GM21515 (cell line): ENCODE measurements around the gene GJD3.
"Not testable (repeated sequence)": the region's sequence is repeated elsewhere in the genome, so short reads cannot be mapped to it uniquely, and the experiment has no call there.

Experiments
- ATAC-seq: cut with Tn5 transposase; IDR thresholded peaks from one replicate; pipeline ENCODE4 v1.9.1; 2021; ENCODE audit not compliant: unreplicated experiment

GJD3 gene, protein sequence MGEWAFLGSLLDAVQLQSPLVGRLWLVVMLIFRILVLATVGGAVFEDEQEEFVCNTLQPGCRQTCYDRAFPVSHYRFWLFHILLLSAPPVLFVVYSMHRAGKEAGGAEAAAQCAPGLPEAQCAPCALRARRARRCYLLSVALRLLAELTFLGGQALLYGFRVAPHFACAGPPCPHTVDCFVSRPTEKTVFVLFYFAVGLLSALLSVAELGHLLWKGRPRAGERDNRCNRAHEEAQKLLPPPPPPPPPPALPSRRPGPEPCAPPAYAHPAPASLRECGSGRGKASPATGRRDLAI

DNA sequence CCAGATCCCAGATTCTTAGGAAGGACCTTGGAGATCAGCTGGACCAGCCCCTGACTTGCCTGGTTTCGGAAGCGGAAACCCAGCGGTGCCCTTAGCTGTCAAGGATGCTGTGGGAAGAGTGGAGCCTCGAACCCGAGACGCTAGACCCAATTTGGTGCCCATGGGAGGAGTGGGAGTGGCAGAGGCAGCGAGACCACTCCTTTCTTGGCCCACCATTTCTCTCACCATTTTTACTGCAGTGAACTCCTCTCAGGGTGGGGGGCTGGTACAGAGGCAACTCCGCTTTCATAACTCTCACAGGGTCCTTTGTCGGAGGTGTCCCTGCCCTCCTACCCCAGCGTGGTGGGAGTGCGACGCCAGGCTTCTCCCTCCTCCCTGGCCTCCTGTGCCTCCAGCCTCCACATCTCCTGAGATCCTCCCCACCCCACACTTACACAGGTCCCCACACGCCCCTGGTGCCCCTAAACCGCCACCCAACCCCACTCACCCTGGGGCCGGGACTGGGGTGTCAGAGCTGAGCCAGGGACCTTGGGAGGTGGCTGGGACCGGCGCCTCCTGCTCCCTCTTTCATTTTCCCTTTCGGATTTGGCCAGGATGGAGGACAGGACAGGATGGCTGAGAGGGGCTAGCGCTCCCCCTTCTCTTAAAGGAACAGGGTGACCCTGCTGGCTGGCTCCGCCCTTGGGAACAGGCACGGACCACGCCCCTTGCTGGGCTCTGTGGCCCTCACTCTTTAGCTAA, at the start of gene GJD3:
GJD3 (minus strand) TSS at position 617 of the 741 bp plus-strand sequence. CDS start 922 bp downstream, outside the sequence.
- no peak for ATAC-seq

DNA sequence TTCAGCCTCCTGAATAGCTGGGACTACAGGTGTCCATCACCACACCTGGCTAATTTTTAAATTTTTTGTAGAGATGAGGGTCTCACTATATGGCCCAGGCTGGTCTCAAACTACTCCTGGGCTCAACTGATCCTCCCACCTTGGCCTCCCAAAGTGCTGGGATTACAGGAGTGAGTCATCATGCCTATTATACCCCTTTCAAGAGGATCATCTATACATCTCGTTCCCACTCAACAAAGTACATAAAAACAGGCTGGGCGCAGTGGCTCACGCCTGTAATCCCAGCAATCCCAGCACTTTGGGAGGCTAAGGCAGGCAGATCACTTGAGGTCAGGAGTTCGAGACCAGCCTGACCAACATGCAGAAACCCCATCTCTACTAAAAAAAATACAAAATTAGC, 49.8 kb upstream of the GJD3 start:
- not testable (repeated sequence) for ATAC-seq

GRCh38 chr17:40412880-40413279, 48.3 kb upstream of the GJD3 start:
- no peak for ATAC-seq

DNA sequence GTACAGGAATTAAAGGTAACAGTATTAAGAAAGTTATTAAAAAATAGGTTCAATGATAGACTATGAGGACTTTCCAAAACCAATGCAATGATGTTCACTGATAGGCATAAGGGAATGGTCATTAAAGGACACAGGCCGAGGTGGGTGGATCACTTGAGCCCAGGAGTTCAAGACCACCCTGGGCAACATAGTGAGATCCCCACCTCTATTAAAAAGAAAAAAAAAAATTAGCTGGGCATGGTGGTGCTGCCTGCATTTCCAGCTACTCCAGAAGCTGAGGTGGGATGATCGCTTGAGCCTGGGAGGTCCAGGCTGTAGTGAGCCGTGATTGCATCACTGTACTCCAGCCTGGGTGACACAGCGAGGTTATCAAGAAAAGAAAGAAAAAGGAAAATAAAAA, 47.3 kb upstream of the GJD3 start:
- ATAC-seq = no peak

DNA sequence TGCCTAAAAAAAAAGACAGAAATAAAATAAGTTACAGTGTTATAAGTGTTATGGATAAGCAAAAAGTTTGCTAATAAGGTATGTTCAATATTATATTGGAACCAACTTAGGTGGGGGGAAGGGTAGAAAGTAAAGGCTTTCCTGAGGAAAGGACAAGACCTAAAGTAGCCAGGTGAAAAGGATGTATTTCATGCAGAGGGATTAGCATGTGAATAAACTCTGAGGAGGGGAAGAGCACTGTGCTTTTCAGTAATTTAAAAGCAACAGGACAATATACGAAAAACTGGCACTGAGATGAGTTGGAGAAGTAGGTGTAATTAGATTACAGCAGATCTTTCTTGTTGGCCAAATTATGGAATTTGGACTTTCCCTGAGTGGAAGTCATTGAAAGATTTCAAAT, 45.5 kb upstream of the GJD3 start:
- ATAC-seq = no peak

DNA sequence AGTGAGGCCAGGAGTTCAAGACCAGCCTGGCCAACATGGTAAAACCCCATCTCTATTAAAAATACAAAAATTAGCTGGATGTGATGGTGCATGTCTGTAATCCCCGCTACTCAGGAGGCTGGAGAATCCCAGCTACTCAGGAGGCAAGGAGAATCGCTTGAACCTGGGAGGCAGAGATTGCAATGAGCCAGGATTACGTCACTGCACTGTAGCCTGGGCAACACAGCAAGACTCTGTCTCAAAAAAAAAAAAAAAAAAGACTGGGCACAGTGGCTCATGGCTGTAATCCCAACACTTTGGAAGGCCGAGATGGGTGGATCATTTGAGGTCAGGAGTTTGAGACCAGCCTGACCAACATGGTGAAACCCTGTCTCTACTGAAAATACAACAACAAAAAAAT, 45.0 kb upstream of the GJD3 start:
- ATAC-seq = not testable (repeated sequence)

DNA sequence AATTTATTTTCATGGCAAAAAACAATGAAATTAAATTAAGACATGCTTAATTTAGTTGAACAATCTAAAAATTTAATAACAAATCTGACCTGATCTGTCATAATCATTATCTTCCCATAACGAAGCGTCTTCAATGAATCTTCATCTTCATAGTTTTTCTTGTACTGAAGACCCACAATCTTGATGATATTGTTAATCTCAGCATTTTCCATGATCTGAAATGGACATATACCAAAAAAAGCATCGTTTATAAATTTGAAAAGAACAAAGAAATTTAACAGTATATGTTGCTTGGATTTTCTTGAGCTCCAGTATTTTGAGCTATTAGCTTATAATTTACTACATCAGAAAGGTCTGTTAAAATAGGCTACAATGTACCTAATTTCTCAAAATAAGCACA, 42.9 kb upstream of the GJD3 start:
- no peak for ATAC-seq

DNA sequence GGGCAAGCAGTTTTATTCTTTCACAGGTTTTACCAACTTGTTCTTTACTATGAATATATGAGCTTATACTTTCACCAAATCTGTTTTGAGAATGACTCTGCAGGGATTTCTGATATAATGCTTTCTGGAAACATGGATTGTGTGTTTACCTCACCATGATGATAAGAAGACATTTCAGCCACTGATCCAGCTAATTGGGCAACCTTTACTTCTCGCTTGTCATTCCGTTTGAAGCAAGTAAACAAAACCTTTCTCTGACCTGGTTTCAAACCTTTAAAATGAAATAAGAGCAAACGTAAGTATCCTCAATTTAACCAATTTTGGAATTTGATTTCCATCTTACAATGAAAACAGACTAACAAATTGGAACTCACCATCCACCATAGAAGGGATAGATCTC, 39.5 kb upstream of the GJD3 start:
- ATAC-seq = no peak

DNA sequence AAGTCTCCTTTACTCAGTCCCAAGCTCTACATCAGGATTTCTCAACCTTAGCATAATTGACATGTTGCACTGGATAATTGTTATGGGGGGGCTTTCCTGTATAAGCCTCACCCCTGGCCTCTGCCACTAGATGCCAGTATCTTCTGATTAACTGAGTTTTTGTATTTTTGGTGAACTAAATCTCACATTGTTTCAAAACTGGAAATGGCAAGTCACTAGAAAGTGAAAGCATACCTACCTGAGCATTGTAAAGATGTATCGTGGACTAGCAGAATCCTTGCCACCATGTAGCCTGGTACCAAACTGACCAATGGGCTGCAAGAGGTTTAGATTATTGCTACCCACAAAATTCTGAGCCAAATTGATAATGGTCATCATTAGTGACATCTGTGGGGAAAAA, 38.1 kb upstream of the GJD3 start:
- no peak for ATAC-seq

DNA sequence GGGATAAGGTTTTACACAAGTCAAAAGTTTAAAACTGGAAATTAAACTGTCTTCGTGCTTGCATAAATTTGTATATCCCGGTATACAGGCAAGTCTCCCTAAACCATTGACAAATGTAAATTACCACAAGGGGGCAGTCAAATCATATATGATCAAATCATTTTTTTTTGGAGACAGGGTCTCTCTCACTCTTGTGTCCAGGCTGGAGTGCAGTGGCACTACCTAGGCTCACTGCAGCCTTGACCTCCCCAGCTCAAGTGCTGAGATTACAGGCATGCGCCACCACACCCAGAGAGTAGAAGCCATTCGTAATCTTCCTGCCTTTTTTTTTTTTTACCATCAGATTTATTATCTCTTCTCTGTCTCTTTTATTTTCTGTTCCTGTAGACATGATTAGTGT, 34.6 kb upstream of the GJD3 start:
- ATAC-seq = no peak

DNA sequence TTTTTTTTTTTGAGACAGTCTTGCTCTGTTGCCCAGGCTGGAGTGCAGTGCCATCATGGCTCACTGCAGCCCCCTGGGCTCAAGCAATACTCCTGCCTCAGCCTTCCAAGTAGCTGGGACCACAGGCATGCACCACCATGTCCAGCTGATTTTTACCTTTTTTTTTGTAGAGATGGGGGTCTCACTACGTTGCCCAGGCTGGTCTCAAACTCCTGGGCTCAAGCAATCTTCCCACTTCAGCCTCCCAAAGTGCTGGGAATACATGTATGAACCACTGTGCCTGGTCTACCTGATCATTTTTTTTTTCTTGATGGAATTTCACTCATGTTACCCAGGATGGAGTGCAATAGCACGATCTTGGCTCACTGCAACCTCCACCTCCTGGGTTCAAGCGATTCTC, 22.0 kb upstream of the GJD3 start:
- ATAC-seq = not testable (repeated sequence)

- ATAC-seq = no peak
These were observed 17.7 kb upstream of the GJD3 start for GRCh38 chr17:40382251-40382650.

- ATAC-seq = no peak
These were observed 14.4 kb upstream of the GJD3 start for GRCh38 chr17:40378966-40379365.

GRCh38 chr17:40377832-40378231, 13.3 kb upstream of the GJD3 start:
- ATAC-seq = no peak

DNA sequence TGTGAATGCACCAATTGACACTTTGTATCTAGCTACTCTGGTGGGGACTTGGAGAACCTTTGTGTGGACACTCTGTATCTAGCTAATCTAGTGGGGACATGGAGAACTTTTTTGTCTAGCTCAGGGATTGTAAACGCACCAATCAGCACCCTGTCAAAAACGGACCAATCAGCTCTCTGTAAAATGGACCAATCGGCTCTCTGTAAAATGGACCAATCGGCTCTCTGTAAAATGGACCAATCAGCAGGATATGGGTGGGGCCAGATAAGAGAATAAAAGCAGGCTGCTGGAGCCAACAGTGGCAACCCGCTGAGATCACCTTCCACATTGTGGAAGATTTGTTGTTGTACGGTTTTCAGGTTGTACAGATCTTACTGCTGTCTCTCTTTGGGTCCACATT, 12.0 kb upstream of the GJD3 start:
- not testable (repeated sequence) for ATAC-seq

DNA sequence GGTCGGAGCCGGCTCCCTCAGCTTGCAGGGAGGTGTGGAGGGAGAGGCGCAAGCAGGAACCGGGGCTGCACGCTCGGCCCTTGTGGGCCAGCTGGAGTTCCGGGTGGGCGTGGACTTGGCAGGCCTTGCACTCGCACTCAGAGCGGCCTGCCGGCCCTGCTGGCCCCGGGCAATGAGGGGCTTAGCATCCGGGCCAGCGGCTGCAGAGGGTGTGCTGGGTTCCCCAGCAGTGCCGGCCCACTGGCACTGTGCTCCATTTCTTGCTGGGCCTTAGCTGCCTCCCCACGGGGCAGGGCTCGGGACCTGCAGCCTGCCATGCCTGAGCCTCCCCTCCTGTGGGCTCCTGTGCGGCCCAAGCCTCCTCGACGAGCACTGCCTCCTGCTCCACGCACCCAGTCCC, 11.2 kb upstream of the GJD3 start:
- not testable (repeated sequence) for ATAC-seq

DNA sequence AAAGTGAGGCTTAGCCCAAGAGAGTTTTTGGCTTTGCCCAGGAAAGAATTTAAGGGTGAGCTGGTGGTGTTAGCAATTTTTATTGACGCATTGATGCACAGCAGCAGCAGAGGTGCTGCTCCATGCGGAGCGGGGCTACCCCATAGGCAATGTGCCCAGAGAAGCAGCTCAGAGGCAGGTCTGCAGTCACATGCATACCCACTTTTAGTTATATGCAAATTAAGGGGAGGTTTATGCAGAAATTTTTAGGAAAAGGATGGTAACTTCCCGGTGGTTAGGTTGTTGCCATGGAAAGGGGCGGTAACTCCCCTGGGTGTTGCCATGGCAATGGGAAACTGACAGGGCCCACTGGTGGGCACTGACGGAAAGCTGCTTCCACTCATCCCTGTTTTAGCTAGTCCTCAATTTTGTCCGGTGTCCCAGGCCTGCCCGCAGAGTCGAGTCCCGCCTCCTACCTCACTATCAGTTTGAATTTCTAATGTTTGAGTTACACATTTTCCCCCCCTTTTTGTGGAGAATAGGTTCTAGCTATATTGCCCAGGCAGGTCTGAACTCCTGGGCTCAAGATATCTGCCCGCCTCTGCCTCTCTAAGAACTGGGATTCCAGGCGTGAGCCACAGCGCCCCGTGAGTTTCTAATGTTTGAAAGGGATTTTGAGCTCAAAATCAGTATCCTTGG, 10.4 kb upstream of the GJD3 start:
- ATAC-seq = no peak

DNA sequence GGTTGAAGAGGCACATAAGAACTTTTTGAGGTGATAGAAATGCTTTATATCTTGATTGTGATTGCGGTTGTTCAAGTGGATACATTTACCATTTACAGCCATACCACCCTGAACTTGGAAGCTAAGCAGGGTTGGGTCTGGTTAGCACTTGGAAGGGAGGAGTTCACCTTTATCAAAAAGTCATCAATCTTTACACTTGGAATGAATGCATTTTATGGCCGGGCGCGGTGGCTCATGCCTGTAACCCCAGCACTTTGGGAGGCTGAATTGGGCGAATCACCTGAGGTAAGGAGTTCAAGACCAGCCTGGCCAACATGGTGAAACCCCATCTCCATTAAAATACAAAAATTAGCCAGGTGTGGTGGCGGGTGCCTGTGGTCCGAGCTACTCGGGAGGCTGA, 9.5 kb upstream of the GJD3 start:
- no peak for ATAC-seq

DNA sequence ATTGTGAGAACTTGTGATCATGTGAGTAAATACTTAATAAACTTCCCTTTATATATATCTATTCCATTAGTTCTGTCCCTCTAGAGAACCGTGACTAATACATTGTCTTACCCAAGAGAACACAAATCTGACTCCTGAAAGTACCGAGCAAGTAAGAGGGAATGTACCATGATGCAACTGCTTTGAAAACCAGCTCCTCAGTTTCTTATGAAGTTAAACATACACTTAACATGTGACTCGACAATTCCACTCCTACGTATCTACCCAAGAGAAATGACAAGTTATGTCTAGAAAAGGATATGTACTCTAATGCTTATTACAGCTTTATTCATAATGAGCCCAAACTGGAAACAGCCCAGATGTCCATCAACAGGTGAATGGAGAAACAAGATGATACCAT, 8.8 kb upstream of the GJD3 start:
- no peak for ATAC-seq

DNA sequence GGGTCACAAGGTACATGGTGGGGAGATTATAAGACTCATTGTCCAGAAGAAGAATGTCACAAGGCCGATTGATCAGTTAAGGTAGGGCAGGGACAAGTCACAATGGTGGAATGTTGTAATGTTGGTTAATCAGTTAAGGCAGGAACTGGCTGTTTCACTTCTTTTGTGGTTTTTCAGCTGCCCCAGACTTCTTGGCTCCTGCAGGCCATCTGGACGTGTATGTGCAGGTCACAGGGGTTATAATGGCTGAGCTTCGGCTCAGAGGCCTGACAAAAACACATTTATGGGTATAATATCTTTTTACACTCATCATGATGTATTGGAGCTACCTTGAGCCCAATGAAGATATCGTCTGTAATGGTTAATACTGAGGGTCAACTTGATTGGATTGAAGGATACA, 8.1 kb upstream of the GJD3 start:
- not testable (repeated sequence) for ATAC-seq

- ATAC-seq = no peak
These were observed 7.5 kb upstream of the GJD3 start for GRCh38 chr17:40372031-40372430.
